Osteocyte (in vitro differentiated cells): ENCODE data around the gene STX18. TPM values are rescaled to one million over a fixed set of nuclear protein-coding genes. Genes with fewer than 3 reads are reported as not detected.

Experiments used
- DNase-seq: peaks from one replicate; pipeline ENCODE4 v3.0.0; 2021; ENCODE audit warnings: mixed read lengths; ENCODE audit not compliant: unreplicated experiment; ENCODE audit errors: extremely low spot score
- H3K27ac Mint-ChIP-seq: one replicate; pipeline ENCODE4 v1.8.0; 2021; ENCODE audit warnings: mild to moderate bottlenecking, mixed read lengths; ENCODE audit not compliant: unreplicated experiment
- H3K27me3 Mint-ChIP-seq: one replicate; pipeline ENCODE4 v1.8.0; 2021; ENCODE audit warnings: mixed read lengths; ENCODE audit not compliant: unreplicated experiment
- H3K36me3 Mint-ChIP-seq: one replicate; pipeline ENCODE4 v1.8.0; 2021; ENCODE audit warnings: mixed read lengths; ENCODE audit not compliant: unreplicated experiment
- H3K4me1 Mint-ChIP-seq: one replicate; pipeline ENCODE4 v1.8.0; 2021; ENCODE audit warnings: mixed read lengths; ENCODE audit not compliant: unreplicated experiment
- H3K4me3 Mint-ChIP-seq: one replicate; pipeline ENCODE4 v1.8.0; 2021; ENCODE audit warnings: mild to moderate bottlenecking, moderate library complexity, mixed read lengths; ENCODE audit not compliant: unreplicated experiment
- H3K9me3 Mint-ChIP-seq: one replicate; pipeline ENCODE4 v1.8.0; 2021; ENCODE audit warnings: mixed read lengths; ENCODE audit not compliant: unreplicated experiment
- total RNA-seq: library from RNA; stranded (reverse); gene quantifications from 2 replicates; pipeline ENCODE4 v1.2.1, GENCODE V29; 2021
- TF ChIP-seq, protein P1 (sequence below): fragments of 200-600 bp; sonication (generic); IDR thresholded peaks from 2 replicates; pipeline ENCODE4 v1.5.0; 2021; ENCODE audit warnings: antibody characterized with exemption, mild to moderate bottlenecking, moderate library complexity

Gene STX18
- total RNA-seq, 1 donor from 2014 or later: 26.7 TPM

DNA sequence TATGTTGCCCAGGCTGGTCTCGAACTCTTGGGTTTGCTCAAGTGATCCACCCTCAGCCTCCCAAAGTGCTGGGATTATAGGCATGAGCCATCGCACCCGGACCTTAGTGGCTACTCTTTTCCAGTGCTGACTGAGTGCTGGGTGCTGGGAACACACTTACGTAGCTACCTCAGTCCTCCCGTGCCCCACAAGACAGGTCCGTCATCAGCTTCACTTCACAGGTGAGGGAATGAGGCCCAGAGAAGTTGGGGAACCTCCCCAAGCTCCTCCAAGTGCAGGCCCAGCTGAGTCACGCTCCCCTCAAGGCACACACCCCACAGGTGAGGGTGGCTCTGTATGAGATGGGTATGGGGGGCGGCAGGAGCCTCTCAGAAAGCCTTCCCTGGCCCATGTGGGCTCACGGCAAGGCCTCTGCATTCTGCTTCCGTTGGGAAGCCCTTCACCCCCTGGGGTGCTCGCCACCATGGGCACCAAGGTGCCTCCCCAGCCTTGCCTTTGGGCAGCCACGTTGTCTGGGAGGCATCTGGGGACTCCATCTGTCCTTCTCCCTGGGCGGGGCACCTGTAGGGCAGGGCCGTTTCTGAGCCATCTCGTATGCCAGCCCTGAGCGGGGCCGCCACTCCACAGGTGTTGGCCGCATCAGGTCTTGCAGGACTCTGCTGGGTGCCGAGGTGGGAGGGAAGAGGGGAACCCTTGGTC is 126.6 kb downstream of the STX18 start:
- H3K4me1 Mint-ChIP-seq: no peaks in the 10 kb centered on the region
- no peaks in the 10 kb centered on the region for H3K27me3 Mint-ChIP-seq
- DNase-seq: no peak
- no peak overlapping the region for H3K4me3 Mint-ChIP-seq
- H3K36me3 Mint-ChIP-seq: peaks cover 12% of the 10 kb centered on the region
- no peak overlapping the region for H3K27ac Mint-ChIP-seq
- TF ChIP-seq, protein P1, sequence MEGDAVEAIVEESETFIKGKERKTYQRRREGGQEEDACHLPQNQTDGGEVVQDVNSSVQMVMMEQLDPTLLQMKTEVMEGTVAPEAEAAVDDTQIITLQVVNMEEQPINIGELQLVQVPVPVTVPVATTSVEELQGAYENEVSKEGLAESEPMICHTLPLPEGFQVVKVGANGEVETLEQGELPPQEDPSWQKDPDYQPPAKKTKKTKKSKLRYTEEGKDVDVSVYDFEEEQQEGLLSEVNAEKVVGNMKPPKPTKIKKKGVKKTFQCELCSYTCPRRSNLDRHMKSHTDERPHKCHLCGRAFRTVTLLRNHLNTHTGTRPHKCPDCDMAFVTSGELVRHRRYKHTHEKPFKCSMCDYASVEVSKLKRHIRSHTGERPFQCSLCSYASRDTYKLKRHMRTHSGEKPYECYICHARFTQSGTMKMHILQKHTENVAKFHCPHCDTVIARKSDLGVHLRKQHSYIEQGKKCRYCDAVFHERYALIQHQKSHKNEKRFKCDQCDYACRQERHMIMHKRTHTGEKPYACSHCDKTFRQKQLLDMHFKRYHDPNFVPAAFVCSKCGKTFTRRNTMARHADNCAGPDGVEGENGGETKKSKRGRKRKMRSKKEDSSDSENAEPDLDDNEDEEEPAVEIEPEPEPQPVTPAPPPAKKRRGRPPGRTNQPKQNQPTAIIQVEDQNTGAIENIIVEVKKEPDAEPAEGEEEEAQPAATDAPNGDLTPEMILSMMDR: no peak
- H3K9me3 Mint-ChIP-seq: no peaks in the 10 kb centered on the region

DNA sequence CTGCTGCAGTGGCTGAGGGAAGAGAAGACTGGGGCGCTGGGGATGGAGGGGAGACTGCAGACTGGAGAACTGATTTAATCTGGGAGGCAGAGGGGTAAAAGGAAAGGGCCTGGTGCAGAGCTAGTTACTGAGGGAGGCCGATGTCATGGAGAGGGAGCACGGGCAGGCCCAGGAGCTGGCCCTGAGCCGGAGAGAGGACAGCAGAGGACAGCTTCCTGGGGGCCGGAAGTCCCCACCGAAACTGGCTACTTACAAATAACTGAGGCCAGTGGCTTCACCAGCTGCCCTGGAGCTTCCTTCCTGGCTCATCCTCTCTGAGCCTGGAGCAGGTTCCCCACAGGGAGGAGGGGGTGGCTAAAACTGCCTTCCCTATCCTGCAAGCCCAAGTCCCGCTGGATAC is 128.0 kb downstream of the STX18 start:
- TF ChIP-seq, protein P1: no peak
- Mint-ChIP-seq H3K9me3 (no peaks in the 10 kb centered on the region), H3K4me3 (no peak overlapping the region), H3K27ac (no peak overlapping the region), H3K4me1 (no peaks in the 10 kb centered on the region), H3K27me3 (no peaks in the 10 kb centered on the region), H3K36me3 (peaks cover 8% of the 10 kb centered on the region)
- no peak for DNase-seq

DNA sequence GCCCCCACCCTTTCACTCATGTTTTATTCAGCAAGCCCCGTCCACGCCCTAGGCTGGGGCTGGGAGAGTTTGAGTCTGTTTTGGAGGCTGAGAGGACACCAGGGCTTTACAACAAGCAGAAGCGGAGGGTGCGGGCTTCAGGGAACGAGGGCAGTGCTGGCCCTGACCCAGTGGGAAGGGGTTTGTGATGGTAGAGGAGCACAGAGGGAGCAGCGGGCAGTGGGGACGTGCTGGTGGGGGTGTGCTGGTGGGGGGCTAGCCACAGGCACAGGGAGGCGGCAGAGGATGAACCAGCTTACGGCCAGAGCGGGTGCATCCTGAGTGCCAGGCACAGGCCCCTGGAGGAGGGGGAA is 128.5 kb downstream of the STX18 start:
- no peak for DNase-seq
- Mint-ChIP-seq H3K36me3 (peaks cover 4% of the 10 kb centered on the region), H3K4me3 (no peak overlapping the region)

DNA sequence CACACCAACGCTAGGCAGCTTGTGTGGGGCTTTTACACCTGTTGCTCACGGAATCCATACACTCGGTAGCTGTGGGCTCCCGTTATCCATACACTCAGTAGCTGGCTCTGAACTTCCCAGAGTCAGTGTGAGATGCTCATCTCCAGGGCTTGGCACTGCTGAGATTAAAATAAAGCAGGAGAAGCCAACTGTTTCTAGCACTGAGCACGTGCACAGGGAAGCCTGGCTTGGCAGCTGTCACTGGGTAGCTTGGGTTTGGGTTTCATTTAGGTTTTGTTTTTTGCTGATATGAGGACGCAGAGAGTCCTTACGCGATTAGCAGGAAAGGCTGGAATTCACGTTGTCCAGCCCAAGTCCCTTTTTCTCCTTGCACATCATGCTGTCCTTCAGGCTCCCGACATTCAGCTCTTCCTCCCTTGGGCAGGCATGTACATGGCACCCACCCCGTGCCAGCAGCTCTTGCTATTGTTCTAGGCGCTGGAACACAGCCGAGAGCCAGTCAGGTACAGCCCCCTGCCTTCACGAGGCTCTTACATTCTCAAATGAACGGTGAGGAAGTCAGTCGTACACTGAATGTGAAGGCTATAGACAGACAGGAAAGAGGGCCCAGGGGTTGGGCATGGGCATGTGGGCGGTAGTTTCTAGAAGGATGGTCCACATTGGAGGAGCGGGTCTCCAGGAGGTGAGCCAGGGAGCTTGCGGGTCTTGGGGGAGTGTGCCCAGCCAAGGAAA is 129.0 kb downstream of the STX18 start:
- TF ChIP-seq, protein P1: no peak
- DNase-seq: no peak
- no peaks in the 10 kb centered on the region for H3K4me1 Mint-ChIP-seq
- peaks cover 1% of the 10 kb centered on the region for H3K36me3 Mint-ChIP-seq
- H3K9me3 Mint-ChIP-seq: no peaks in the 10 kb centered on the region
- no peak overlapping the region for H3K27ac Mint-ChIP-seq
- H3K4me3 Mint-ChIP-seq: no peak overlapping the region
- no peaks in the 10 kb centered on the region for H3K27me3 Mint-ChIP-seq

More for the DNA sequence above, 128.5 kb downstream of the STX18 start:
- H3K27me3 Mint-ChIP-seq: no peaks in the 10 kb centered on the region
- H3K9me3 Mint-ChIP-seq: no peaks in the 10 kb centered on the region
- TF ChIP-seq, protein P1: no peak
- H3K4me1 Mint-ChIP-seq: no peaks in the 10 kb centered on the region
- H3K27ac Mint-ChIP-seq: no peak overlapping the region

DNA sequence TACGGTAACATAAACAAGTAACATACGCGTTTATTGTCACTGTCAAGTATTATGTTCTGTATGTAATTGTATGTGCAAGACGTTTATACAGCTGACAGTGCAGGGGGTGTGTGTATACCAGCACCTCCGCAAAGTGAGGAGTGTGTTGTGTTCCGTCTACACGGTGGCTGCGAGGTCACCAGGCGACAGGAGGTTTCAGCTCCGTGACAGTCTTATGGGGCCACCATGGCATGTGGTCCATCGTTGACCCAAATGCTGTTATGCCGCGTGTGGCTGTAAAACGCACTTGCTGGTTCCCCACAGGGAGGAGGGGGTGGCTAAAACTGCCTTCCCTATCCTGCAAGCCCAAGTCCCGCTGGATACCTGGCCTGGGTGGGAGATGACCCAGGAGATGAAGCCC is 129.9 kb downstream of the STX18 start:
- DNase-seq: no peak
- Mint-ChIP-seq H3K36me3 (peaks cover 1% of the 10 kb centered on the region), H3K9me3 (no peaks in the 10 kb centered on the region), H3K27ac (no peak overlapping the region), H3K27me3 (no peaks in the 10 kb centered on the region), H3K4me1 (no peaks in the 10 kb centered on the region), H3K4me3 (no peak overlapping the region)
- TF ChIP-seq, protein P1: no peak
